GM21526 (cell line): ENCODE data around the gene GOLGA8K.
"Not testable (repeated sequence)": the region's sequence is repeated elsewhere in the genome, so short reads cannot be mapped to it uniquely, and the experiment has no call there.

ENCODE experiments used
- ATAC-seq: cut with Tn5 transposase; IDR thresholded peaks from one replicate; pipeline ENCODE4 v1.9.1; 2021; ENCODE audit warnings: moderate library complexity; ENCODE audit not compliant: unreplicated experiment, low FRiP score

The GOLGA8K gene

DNA sequence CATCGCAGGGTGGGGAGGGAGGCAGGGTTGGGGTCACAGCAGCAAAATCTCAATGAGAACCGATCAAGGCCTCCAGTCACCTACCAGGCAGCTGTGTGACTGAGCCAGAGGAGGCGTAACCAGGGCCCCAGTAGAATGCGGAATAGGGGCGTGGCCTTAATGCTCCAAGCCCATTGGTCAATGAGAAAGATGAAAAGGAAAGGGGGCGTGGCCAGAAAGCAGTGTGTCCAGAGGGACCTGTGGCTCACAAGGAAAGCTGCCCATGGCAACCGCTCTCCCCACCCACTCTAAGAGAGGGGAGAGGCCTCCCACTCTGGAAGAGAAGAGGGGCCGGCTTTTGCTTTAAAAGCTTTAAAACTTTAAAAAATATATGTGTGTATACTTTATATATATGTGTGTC is at the start of gene GOLGA8K:
Gene GOLGA8K, minus strand, starts transcription at position 101 of the 400 bp plus-strand sequence. Its CDS starts 98 bp downstream, at position 3.
- not testable (repeated sequence) for ATAC-seq

DNA sequence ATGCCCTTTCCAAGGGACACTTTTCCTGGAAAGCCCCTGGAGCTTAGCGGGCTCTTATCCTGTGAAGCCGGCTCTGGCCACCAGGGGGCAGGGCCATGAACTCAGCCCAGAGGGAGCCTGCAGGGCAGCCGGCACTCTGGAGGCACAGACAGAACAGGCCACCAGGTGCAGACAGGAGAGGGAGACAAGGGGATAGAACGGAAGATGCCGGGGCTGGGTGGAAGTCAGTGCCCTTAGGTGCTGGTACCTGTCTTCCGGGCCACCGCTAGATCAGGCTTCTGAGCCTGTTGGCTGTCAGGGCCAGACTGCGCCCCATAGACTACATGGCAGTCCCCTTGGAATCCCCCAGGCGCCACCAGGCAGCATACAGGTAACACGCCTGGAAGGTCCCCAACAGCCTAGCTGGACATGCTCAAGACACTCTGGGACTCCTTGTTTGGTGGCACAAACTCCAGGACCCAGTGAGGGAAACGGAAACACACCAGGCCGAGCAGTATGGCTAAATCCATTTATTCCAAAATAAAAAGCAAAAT is 37.4 kb upstream of the GOLGA8K start:
- ATAC-seq = not testable (repeated sequence)

DNA sequence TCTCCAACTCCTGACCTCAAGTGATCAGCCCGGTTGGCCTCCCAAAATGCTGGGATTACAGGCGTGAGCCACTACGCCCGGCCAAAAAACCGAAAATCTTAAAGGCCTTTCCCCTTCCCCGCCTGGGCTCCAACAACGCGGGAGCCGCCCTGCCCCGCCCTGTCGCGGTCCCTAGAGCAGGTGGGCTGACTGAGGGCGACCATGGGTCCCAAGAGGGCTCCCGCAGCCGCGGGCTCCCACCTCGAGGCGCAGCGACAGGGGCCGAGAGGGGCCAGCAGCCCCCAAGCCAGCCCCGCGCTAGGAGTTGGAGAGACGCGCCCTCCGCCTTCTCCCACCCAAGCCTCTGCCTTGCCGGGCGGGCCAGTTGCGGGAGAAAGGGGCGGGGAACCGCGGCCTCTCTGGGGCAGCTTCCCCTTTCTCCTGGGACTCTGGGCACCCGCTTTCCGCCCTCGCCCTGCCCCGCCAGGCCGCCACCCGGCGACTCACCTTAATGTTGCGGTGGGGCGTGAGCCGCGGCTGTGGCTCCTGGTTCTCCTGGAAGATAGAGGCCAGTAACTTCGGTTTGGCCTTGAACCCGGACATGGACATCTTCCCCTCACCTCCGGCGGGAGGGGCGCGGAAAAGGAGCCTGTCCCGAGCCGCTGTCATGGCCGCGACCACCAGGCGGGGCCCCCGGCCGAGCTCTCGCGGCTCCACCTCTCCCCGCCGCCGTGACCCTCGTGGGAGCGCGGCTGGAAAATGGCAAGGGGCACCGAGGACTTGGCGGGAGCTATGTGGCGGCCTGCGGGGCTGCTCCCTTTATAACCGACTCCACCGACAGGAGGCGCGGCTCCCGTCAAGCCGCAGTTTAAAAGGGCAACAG is 31.2 kb upstream of the GOLGA8K start:
- ATAC-seq = not testable (repeated sequence)

DNA sequence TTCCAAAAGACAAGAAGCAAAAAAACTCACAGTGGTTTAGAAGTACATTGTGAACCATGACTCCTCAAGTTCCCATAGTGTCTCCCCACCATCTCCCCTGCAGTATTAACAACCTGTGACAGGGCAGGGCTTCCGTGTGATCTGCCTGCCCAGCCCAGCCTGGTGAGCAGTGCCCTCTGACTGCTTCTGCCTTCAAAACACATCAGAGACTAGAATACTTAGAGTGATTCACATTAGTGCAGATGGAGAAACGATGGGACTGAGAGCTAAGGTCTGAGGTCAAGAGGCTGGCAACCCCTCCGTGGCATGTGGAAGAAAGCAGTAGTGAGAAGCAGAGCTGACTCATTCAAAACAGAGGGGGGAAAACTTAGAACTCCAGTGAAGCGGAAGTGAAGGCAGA is 24.5 kb upstream of the GOLGA8K start:
- ATAC-seq = not testable (repeated sequence)

DNA sequence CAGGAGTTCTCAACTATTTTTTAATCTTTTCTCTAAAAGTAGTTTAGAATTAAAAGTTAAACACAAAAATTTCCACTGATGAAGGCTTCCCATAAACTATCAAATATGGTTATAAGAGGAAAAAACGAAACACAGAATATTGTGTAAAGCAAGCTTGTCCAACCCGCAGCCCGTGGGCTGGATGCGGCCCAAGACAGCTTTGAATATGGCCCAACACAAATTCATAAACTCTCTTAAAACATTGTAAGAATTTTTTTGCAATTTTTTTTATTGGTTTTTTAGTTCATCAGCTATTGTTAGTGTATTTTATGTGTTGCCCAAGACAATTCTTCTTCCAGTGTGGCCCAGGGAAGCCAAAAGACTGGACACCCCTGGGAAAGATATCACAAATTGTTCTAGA is 23.4 kb upstream of the GOLGA8K start:
- not testable (repeated sequence) for ATAC-seq

DNA sequence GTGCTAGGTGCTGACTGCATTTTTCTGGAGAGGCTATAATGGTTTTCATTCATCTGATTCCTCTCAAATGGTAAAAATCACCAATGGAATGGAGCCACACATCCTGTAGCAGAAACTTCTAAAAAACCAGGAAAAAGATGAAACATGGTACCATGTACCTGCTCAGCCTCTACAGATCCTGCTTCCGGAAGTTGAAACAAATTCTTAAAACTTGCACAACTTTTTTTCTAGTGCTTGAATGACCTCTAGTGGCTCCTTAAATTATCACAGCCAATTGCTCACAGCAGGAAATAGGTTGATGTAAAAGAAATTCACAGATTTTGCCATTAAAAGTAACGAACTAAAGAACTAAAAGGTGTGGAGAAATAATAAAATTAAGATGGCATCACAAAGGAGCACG is 4.8 kb upstream of the GOLGA8K start:
- ATAC-seq = not testable (repeated sequence)

DNA sequence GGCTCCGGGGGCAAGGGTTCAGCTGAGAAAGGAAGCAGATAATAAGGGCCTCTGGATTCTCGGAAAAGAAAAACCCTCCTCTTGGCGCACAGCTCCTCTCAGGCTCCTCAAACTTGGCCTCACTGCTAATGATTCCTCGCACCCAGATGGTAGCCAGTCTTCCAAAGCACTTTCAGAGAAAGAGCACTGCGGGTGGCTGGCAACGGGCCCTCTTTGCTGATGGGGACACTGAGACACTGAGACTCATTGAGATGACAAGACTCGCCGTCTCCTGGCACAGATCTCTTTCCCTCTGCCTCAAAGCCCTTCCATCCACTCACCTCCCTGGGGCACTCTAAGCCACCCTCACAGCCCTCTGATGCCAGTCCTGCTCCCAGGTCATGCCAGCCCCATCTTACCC is 6.6 kb downstream of the GOLGA8K start:
- not testable (repeated sequence) for ATAC-seq

DNA sequence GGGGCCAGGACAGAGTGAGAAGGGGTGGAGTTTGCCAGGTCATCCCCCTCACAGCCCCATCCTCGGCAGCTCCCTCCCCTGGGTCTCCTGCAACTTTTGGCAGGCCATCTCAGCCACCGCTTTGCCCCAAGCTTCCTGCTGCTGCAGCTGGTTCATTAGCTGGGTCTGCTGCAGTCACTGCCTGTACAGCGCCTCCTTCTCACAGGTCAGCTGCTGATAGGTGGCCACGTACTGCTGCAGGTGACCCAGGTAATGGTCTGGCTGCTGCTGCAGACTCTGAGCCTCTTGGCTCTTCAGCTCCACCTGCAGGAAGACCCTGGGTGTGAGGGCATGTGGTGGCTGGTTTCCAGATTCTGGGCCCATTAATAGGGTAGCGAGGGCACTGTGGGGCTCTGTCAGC is 8.3 kb downstream of the GOLGA8K start:
- ATAC-seq = not testable (repeated sequence)

DNA sequence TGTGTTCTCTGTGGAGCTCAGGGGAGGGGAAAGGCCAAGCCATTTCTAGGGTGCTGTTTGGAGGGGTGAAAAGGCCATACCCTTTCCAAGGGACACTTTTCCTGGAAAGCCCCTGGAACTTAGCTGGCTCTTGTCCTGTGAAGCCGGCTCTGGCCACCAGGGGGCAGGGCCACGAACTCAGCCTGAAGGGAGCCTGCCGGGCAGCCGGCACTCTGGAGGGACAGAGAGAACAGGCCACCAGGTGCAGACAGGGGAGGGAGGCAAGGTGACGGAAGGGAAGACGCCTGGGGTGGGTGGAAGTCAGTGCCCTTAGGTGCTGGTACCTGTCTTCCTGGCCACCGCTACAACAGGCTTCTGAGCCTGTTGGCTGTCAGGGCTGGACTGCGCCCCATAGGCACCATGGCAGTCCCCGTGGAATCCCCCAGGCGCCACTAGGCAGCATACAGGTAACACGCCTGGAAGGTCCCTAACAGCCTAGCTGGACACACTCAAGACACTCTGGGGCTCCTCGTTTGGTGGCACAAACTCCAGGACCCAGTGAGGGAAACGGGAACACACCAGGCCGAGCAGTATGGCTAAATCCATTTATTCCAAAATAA is 14.9 kb downstream of the GOLGA8K start:
- ATAC-seq = not testable (repeated sequence)

GRCh38 chr15:32385823-32386495 is 17.1 kb downstream of the GOLGA8K start:
- not testable (repeated sequence) for ATAC-seq

DNA sequence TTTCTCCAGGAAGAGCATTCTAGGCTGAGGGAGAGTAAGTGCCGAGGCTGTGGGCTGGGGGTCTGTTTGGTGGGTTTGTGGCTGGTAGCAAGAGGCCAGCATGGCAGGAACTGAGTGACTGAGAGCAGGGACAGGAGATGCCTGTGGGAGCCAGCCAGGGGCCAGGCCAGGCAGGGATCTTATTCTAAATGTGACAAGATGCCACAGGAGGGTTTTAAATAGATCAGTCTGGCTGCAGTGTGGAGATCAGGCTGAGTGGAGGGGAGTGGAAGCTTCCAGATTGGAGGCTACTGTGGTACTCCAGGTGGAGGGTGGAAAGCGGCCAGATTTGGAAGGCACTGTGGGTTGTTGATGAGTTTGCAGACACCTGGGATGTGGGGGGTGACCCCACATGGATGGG is 28.9 kb downstream of the GOLGA8K start:
- ATAC-seq = not testable (repeated sequence)

- ATAC-seq = not testable (repeated sequence)
These were observed 29.4 kb downstream of the GOLGA8K start for GRCh38 chr15:32373707-32374106.

GRCh38 chr15:32372075-32372474 is 31.0 kb downstream of the GOLGA8K start:
- ATAC-seq = not testable (repeated sequence)

- ATAC-seq = not testable (repeated sequence)
These were observed 32.6 kb downstream of the GOLGA8K start for GRCh38 chr15:32370526-32370925.

GRCh38 chr15:32370064-32370463 is 33.0 kb downstream of the GOLGA8K start:
- not testable (repeated sequence) for ATAC-seq

- not testable (repeated sequence) for ATAC-seq
These were observed 36.6 kb downstream of the GOLGA8K start for GRCh38 chr15:32366492-32366891.

GRCh38 chr15:32365955-32366354 is 37.1 kb downstream of the GOLGA8K start:
- ATAC-seq = not testable (repeated sequence)

GRCh38 chr15:32364944-32365343 is 38.1 kb downstream of the GOLGA8K start:
- not testable (repeated sequence) for ATAC-seq

DNA sequence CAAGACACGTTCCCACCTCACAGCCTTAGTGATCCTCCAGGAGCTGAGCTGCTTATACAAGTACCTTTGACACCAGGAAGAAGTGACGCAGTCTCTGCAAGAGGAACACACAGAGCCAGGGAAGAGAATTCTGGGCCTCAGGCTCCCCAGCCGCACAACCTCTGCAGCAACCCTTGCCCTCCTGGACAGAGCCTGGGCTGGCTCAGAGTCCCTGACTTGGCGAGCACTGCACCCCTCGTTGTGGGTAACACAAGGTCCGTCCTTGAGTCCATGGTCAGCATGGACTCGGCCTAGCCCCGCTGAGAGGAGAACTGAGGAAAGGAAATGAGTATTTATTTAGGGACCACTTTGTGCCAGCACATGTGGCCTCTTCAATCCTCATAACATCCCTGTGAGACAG is 39.6 kb downstream of the GOLGA8K start:
- not testable (repeated sequence) for ATAC-seq

GRCh38 chr15:32361662-32362061 is 41.4 kb downstream of the GOLGA8K start:
- ATAC-seq = not testable (repeated sequence)

GRCh38 chr15:32358462-32358861 is 44.6 kb downstream of the GOLGA8K start:
- not testable (repeated sequence) for ATAC-seq
